Measurements from ENCODE around the gene ZNF85.
A peak's percentile ranks its signal among the peaks of the same experiment; 100 is the strongest.
"Not testable (repeated sequence)": the region's sequence is repeated elsewhere in the genome, so short reads cannot be mapped to it uniquely, and the experiment has no call there.

The ZNF85 gene

GRCh38 chr19:20923077-20923871, at the start of gene ZNF85:
Gene ZNF85 (plus strand): TSS chr19:20923251. CDS start chr19:20923401, 150 bp downstream.
- DNase-seq (ENCODE audit: low read depth, low spot score), result peak; percentile 93
- TF ChIP-seq, protein P1, sequence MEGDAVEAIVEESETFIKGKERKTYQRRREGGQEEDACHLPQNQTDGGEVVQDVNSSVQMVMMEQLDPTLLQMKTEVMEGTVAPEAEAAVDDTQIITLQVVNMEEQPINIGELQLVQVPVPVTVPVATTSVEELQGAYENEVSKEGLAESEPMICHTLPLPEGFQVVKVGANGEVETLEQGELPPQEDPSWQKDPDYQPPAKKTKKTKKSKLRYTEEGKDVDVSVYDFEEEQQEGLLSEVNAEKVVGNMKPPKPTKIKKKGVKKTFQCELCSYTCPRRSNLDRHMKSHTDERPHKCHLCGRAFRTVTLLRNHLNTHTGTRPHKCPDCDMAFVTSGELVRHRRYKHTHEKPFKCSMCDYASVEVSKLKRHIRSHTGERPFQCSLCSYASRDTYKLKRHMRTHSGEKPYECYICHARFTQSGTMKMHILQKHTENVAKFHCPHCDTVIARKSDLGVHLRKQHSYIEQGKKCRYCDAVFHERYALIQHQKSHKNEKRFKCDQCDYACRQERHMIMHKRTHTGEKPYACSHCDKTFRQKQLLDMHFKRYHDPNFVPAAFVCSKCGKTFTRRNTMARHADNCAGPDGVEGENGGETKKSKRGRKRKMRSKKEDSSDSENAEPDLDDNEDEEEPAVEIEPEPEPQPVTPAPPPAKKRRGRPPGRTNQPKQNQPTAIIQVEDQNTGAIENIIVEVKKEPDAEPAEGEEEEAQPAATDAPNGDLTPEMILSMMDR (IDR thresholded peaks at IDR 0.05; ENCODE audit: low read depth, low read length), result no peak
- H3K4me3 ChIP-seq (ENCODE audit: low read depth, low read length), result peak within 1 kb of the TSS; percentile 74
- in situ Hi-C loops (cut with HindIII; ENCODE audit: low sequenced_read_pairs), result no loop called here

DNA sequence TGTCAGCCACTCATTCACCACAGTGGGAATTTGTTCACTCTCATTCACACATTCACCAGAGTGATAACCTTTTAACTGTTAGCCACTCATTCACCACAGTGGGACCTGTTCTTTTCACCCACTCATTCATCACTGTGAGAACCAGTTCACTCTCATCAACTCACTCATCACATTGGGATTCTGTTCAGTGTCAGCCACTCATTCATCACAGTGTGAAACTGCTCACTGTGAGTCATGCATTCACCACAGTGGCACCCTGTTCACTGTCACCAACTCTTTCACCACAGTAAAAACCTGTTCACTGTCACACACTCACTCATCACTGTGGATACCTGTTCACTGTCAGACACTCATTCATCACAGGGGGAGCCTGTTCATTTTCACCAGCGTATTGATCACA, 43.5 kb upstream of the ZNF85 start:
- in situ Hi-C loops (cut with HindIII; ENCODE audit: low sequenced_read_pairs), result no loop called here
- TF ChIP-seq, protein P1 (IDR thresholded peaks at IDR 0.05; ENCODE audit: low read depth, low read length), result no peak
- H3K4me3 ChIP-seq (ENCODE audit: low read depth, low read length), result no peak overlapping the region
- no peak for DNase-seq (ENCODE audit: low read depth, low spot score)

- DNase-seq (ENCODE audit: low read depth, low spot score), result no peak
- TF ChIP-seq, protein P1 (IDR thresholded peaks at IDR 0.05; ENCODE audit: low read depth, low read length), result no peak
- no peak overlapping the region for H3K4me3 ChIP-seq (ENCODE audit: low read depth, low read length)
- in situ Hi-C loops (cut with HindIII; ENCODE audit: low sequenced_read_pairs), result no loop called here
Measured at GRCh38 chr19:20912973-20913372, 10.1 kb upstream of the ZNF85 start.

DNA sequence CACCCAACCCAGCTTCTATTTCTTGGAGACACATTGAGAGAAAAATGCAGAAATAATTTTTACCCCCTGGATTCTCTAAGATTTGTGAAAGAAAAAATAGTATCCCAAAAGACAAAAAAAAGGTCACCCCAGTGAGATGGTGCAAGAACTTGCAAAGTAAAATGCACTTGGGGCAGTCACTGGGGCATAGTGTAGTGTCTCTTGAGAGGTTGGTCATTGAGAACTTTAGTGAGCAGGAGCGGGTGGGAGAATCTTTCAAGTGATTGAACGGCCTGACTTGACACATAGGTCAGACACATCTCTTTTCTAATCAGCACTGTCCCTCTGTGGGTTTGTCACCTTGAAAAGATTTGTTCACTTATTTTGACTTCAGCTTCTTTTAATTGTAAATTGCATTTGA, 2.4 kb downstream of the ZNF85 start:
- H3K4me3 ChIP-seq (ENCODE audit: low read depth, low read length), result no peak overlapping the region
- in situ Hi-C loops (cut with HindIII; ENCODE audit: low sequenced_read_pairs), result no loop called here
- TF ChIP-seq, protein P1 (IDR thresholded peaks at IDR 0.05; ENCODE audit: low read depth, low read length), result no peak
- no peak for DNase-seq (ENCODE audit: low read depth, low spot score)

GRCh38 chr19:20926796-20927195, 3.7 kb downstream of the ZNF85 start:
- no peak for DNase-seq (ENCODE audit: low read depth, low spot score)
- TF ChIP-seq, protein P1 (IDR thresholded peaks at IDR 0.05; ENCODE audit: low read depth, low read length), result no peak
- no peak overlapping the region for H3K4me3 ChIP-seq (ENCODE audit: low read depth, low read length)
- in situ Hi-C loops (cut with HindIII; ENCODE audit: low sequenced_read_pairs), result no loop called here

GRCh38 chr19:20928371-20928770, 5.3 kb downstream of the ZNF85 start:
- DNase-seq (ENCODE audit: low read depth, low spot score), result peak; percentile 66
- in situ Hi-C loops (cut with HindIII; ENCODE audit: low sequenced_read_pairs), result no loop called here
- TF ChIP-seq, protein P1 (IDR thresholded peaks at IDR 0.05; ENCODE audit: low read depth, low read length), result no peak
- no peak overlapping the region for H3K4me3 ChIP-seq (ENCODE audit: low read depth, low read length)

DNA sequence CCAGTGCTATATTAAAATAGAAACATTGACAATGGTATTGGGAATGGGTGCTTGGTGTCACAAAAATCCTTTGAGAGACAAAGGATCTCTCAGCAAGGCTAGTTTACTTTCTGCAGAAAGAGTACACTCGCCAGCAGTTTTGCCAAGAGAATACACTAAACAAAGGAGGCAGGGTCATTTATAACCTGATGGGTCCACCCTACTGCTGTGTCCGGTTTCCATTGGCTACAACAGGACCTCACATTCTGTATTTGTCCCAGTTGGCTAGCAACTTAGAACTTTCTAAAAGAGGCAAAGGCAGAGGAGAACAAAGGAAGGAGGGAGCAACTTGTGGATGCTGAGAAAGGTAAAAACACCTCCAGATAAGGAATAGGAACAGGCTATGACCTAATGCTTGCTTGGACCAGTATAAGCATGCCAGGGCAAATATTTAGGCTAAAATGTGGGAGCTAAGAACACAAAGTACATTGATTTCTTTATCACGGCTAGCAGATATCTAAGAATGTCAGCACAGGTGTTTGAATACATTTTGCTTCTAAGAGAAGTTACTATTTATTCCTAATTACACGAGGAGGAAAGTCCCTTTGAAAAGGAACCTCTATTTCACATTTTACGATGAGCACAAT, 13.4 kb downstream of the ZNF85 start:
- DNase-seq (ENCODE audit: low read depth, low spot score); in situ Hi-C loops (cut with HindIII; ENCODE audit: low sequenced_read_pairs); H3K4me3 ChIP-seq (ENCODE audit: low read depth, low read length): not testable (repeated sequence)

DNA sequence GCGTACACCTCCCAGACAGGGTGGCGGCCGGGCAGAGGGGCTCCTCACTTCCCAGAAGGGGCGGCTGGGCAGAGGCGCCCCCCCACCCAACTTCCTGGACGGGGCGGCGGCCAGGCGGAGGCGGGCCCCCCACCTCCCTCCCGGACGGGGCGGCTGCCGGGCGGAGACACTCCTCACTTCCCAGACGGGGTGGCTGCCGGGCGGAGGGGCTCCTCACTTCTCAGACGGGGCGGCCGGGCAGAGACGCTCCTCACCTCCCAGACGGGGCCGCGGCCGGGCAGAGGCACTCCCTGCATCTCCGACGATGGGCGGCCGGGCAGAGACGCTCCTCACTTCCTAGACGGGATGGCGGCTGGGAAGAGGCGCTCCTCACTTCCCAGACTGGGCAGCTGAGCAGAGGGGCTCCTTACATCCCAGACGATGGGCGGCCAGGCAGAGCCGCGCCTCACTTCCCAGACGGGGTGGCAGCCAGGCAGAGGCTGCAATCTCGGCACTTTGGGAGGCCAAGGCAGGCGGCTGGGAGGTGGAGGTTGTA, 29.6 kb downstream of the ZNF85 start:
- in situ Hi-C loops (cut with HindIII; ENCODE audit: low sequenced_read_pairs); DNase-seq (ENCODE audit: low read depth, low spot score); H3K4me3 ChIP-seq (ENCODE audit: low read depth, low read length): not testable (repeated sequence)

Measured in astrocyte of the spinal cord (primary cell).